ENCODE measurements around the gene DISP2.

DNA sequence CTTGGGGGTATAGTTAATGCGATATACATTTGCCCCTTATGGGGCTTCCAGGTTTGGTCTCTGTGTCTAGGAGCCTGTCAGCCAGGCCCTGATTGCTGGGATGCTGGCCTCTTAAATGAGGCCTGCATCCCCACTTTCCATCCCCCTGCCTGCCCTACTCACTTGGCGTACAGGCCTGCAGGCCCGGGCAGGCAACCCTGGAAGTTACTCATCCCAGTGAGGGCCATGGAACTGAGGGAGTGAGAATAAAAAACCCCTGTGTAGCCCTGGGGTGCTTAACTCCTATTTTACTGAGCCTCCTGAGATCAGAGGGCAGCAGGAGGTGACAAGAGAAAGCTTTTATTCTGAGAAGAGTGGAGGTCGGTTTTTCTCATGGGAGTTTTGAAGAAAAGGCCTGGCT is 2.0 kb downstream of the DISP2 start:
- TF ChIP-seq, protein P1, sequence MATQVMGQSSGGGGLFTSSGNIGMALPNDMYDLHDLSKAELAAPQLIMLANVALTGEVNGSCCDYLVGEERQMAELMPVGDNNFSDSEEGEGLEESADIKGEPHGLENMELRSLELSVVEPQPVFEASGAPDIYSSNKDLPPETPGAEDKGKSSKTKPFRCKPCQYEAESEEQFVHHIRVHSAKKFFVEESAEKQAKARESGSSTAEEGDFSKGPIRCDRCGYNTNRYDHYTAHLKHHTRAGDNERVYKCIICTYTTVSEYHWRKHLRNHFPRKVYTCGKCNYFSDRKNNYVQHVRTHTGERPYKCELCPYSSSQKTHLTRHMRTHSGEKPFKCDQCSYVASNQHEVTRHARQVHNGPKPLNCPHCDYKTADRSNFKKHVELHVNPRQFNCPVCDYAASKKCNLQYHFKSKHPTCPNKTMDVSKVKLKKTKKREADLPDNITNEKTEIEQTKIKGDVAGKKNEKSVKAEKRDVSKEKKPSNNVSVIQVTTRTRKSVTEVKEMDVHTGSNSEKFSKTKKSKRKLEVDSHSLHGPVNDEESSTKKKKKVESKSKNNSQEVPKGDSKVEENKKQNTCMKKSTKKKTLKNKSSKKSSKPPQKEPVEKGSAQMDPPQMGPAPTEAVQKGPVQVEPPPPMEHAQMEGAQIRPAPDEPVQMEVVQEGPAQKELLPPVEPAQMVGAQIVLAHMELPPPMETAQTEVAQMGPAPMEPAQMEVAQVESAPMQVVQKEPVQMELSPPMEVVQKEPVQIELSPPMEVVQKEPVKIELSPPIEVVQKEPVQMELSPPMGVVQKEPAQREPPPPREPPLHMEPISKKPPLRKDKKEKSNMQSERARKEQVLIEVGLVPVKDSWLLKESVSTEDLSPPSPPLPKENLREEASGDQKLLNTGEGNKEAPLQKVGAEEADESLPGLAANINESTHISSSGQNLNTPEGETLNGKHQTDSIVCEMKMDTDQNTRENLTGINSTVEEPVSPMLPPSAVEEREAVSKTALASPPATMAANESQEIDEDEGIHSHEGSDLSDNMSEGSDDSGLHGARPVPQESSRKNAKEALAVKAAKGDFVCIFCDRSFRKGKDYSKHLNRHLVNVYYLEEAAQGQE (IDR thresholded peaks at IDR 0.05; ENCODE audit: borderline replicate concordance) = no peak
- TF ChIP-seq, protein P1 (CRISPR knock-in tag; IDR thresholded peaks at IDR 0.05; ENCODE audit: low read depth) = no peak
- TF ChIP-seq STAT5A (IDR thresholded peaks at IDR 0.05; ENCODE audit: borderline replicate concordance, low read length) = no peak
- no peak for TF ChIP-seq GABPA (tag; conservative IDR thresholded peaks at IDR 0.05; ENCODE audit: low read depth)
- no peak for TF ChIP-seq ARID2 (IDR thresholded peaks at IDR 0.05)
- TF ChIP-seq, protein P2, sequence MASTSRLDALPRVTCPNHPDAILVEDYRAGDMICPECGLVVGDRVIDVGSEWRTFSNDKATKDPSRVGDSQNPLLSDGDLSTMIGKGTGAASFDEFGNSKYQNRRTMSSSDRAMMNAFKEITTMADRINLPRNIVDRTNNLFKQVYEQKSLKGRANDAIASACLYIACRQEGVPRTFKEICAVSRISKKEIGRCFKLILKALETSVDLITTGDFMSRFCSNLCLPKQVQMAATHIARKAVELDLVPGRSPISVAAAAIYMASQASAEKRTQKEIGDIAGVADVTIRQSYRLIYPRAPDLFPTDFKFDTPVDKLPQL (IDR thresholded peaks at IDR 0.05; ENCODE audit: extremely low read depth, insufficient read length) = no peak
- TF ChIP-seq YY1 (IDR thresholded peaks at IDR 0.05; ENCODE audit: borderline replicate concordance in 1 of 3, control insufficient read depth in 1 of 3, extremely low read depth in 1 of 3, insufficient read depth in 3 of 3, insufficient read length in 1 of 3, insufficient replicate concordance in 2 of 3, low read depth in 1 of 3, low read length in 2 of 3) = no peak
- no peak for TF ChIP-seq RAD21 (CRISPR knock-in tag; conservative IDR thresholded peaks at IDR 0.05 in 1 of 2, IDR thresholded peaks at IDR 0.05 in 1 of 2)

Data from K562 (cell line).